ENCODE results near the gene ENOX1. TPM values are rescaled to one million over a fixed set of nuclear protein-coding genes. Genes with fewer than 3 reads are reported as not detected.

Gene ENOX1
- total and polyA plus RNA-seq, 2 of the 8 experiments (the other 6 are each of a cell fraction or from before 2014, with no cell fraction given), result 0.23 to 0.37 TPM

GRCh38 chr13:43383498-43384165 is 403.1 kb downstream of the ENOX1 start:
- H3K27ac ChIP-seq (ENCODE audit: low read depth, low read length), result no peak overlapping the region
- no peak overlapping the region for H2AFZ ChIP-seq (ENCODE audit: low read length)
- H2BK20ac ChIP-seq (ENCODE audit: low read length), result no peak overlapping the region
- H2AK5ac ChIP-seq (ENCODE audit: low read depth, low read length), result no peak overlapping the region
- no peak overlapping the region for H4K8ac ChIP-seq (ENCODE audit: extremely low read depth, insufficient read depth, low read length)
- H3K23ac ChIP-seq (ENCODE audit: insufficient read length), result no peak overlapping the region
- H3K27me3 ChIP-seq (replicated peaks in 1 of 4; ENCODE audit: control insufficient read depth in 3 of 4, extremely low read depth in 1 of 4, insufficient read depth in 3 of 4, low read length in 3 of 4), result no peaks in the 10 kb centered on the region
- FAIRE-seq (no peak), DNase-seq (ENCODE audit: low read depth in 1 of 2, low spot score in 2 of 2) (no peak)
- no peak overlapping the region for H2BK120ac ChIP-seq (replicated peaks; ENCODE audit: low read depth, low read length)
- H3K18ac ChIP-seq (ENCODE audit: extremely low read depth, low read length), result no peak overlapping the region
- H3K79me1 ChIP-seq (ENCODE audit: low read depth, low read length), result no peaks in the 10 kb centered on the region
- H2BK12ac ChIP-seq (ENCODE audit: low read depth, low read length), result no peak overlapping the region
- H3K4me2 ChIP-seq (ENCODE audit: insufficient read depth in 1 of 2, low read depth in 2 of 2, low read length in 2 of 2), result 0 out of 4 replicates have a peak overlapping the region, but pooled peaks of 1 of the 2 experiments have one; percentile 29
- H4K5ac ChIP-seq (ENCODE audit: insufficient read length, low read depth, low read length), result no peak overlapping the region
- no peak overlapping the region for H3K4me3 ChIP-seq (ENCODE audit: extremely low read depth in 1 of 4, insufficient read depth in 2 of 4, low read depth in 3 of 4, low read length in 4 of 4)
- H2BK5ac ChIP-seq (ENCODE audit: low read depth, low read length), result no peak overlapping the region
- POLR2A ChIA-PET (ENCODE audit: partially characterized antibody), result no interaction called here
- no peak overlapping the region for H3K4ac ChIP-seq (replicated peaks; ENCODE audit: insufficient read length, low read depth, low read length)
- peaks cover 0 to 11% (median 6%) of the 10 kb centered on the region in 4 experiments; a peak in 3 of 7 replicates for H3K4me1 ChIP-seq (replicated peaks in 1 of 4; ENCODE audit: control insufficient read depth in 3 of 4, insufficient read depth in 4 of 4, low read length in 3 of 4)
- H3K56ac ChIP-seq (replicated peaks; ENCODE audit: insufficient read length, low read depth, low read length), result no peak overlapping the region
- H3K23me2 ChIP-seq (ENCODE audit: low read depth, low read length), result no peaks in the 10 kb centered on the region
- 64% methylated on average over 5 of the region's 5 CpGs; no CpG with 5 or more reads in 1 of the 2 experiments for WGBS, 2 experiments (ENCODE audit: extremely low coverage in 1 of 2, insufficient coverage in 1 of 2, insufficient read length in 1 of 2, insufficient replicate concordance in 2 of 2, low coverage in 1 of 2, low lambda C conversion rate in 2 of 2, missing lambda C conversion rate in 1 of 2)
- no peak for TF ChIP-seq HDAC2 (IDR thresholded peaks at IDR 0.05; ENCODE audit: borderline replicate concordance in 1 of 2, low read depth in 2 of 2, low read length in 2 of 2)
- no peak for TF ChIP-seq PHF8 (conservative IDR thresholded peaks at IDR 0.05; ENCODE audit: low read depth, low read length)
- no peak for TF ChIP-seq CHD2 (IDR thresholded peaks at IDR 0.05; ENCODE audit: low read length)
- 0 out of 2 replicates have a peak, but pooled peaks have one; percentile 15 for TF ChIP-seq MAX (IDR thresholded peaks at IDR 0.05)
- no peaks in the 10 kb centered on the region for H3K79me2 ChIP-seq (ENCODE audit: control insufficient read depth in 1 of 2, insufficient read depth in 2 of 2, low read length in 2 of 2)
- H4K20me1 ChIP-seq (replicated peaks in 1 of 2; ENCODE audit: control insufficient read depth in 1 of 2, insufficient read depth in 2 of 2, low read length in 2 of 2), result no peaks in the 10 kb centered on the region
- H3K9me3 ChIP-seq (ENCODE audit: insufficient read depth in 2 of 2, low read depth in 1 of 2, low read length in 1 of 2), result no peaks in the 10 kb centered on the region
- no peak overlapping the region for H3K9ac ChIP-seq (replicated peaks in 1 of 4; ENCODE audit: extremely low read depth in 1 of 4, low read depth in 3 of 4, low read length in 3 of 4)
- H4K91ac ChIP-seq (replicated peaks; ENCODE audit: insufficient read length, low read length), result no peak overlapping the region
- no peaks in the 10 kb centered on the region for H3K36me3 ChIP-seq (ENCODE audit: control insufficient read depth in 2 of 4, insufficient read depth in 4 of 4, low read length in 3 of 4)
- CTCF ChIA-PET (ENCODE audit: partially characterized antibody), result no interaction called here
- no peak overlapping the region for H2BK15ac ChIP-seq (ENCODE audit: low read length)
- H3K14ac ChIP-seq (ENCODE audit: insufficient read length), result no peak overlapping the region

All from H1 (cell line).